Measurements from ENCODE around the gene PLP1. TPM values are rescaled to one million over a fixed set of nuclear protein-coding genes. Genes with fewer than 3 reads are reported as not detected.

Gene PLP1
- 0.22 and 0.76 TPM in 2 replicates for total RNA-seq (2014; rRNA removed; shearing (Covaris generic))
- polyA plus RNA-seq (2016; fragmentation: Nextera tagmentation; extraction: Ambion mirVana), result 0.29 and 0.53 TPM in 2 replicates

DNA sequence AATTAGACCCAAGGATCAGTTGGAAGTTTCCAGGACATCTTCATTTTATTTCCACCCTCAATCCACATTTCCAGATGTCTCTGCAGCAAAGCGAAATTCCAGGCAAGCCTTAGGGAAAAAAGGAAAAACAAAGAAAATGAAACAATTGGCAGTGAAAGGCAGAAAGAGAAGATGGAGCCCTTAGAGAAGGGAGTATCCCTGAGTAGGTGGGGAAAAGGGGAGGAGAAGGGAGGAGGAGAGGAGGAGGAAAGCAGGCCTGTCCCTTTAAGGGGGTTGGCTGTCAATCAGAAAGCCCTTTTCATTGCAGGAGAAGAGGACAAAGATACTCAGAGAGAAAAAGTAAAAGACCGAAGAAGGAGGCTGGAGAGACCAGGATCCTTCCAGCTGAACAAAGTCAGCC is at the start of gene PLP1:
Gene PLP1, plus strand, starts transcription at position 295 of the 400 bp plus-strand sequence. CDS start 156 bp downstream, outside the sequence.
- Histone ChIP-seq H3K27ac (no peak within 1 kb of the TSS), H3K9me2 (ENCODE audit: insufficient read depth) (no peaks in the 10 kb centered on the region), H3K79me2 (ENCODE audit: insufficient read depth) (no peaks in the 10 kb centered on the region), H3K9ac (no peak within 1 kb of the TSS), H3K4me3 (no peak within 1 kb of the TSS), H3K9me3 (ENCODE audit: low read depth) (no peaks in the 10 kb centered on the region), H3K27me3 (replicated peaks; ENCODE audit: insufficient read depth) (no peaks in the 10 kb centered on the region), H2AFZ (peak within 1 kb of the TSS; percentile 24; the same call in 1 of the 2 replicates), H3K4me1 (ENCODE audit: insufficient read depth) (no peaks in the 10 kb centered on the region), H3F3A (ENCODE audit: insufficient read depth) (no peaks in the 10 kb centered on the region), H3K4me2 (ENCODE audit: unreplicated experiment) (no peak within 1 kb of the TSS), H3K36me3 (ENCODE audit: low read depth) (no peaks in the 10 kb centered on the region), H4K20me1 (ENCODE audit: insufficient read depth) (no peaks in the 10 kb centered on the region)
- in situ Hi-C loops (cut with MboI), result no loop called here
- WGBS, 2 experiments (ENCODE audit: low coverage in 1 of 2, low lambda C conversion rate in 2 of 2, missing lambda C conversion rate in 2 of 2), result 26 to 36% methylated on average over 2 of the region's 2 CpGs
- DNase-seq, result no peak
- no peak for TF ChIP-seq EZH2phosphoT487 (IDR thresholded peaks at IDR 0.05; ENCODE audit: insufficient read depth, low read depth)
- no peak for TF ChIP-seq EZH2 (IDR thresholded peaks at IDR 0.05; ENCODE audit: insufficient read depth, poor library complexity, severe bottlenecking)

- no peak overlapping the region for H3K9ac ChIP-seq
- peaks cover 8% of the 10 kb centered on the region for H3F3A ChIP-seq (ENCODE audit: insufficient read depth)
- in situ Hi-C loops (cut with MboI), result no loop called here
- no peak for DNase-seq
- H3K79me2 ChIP-seq (ENCODE audit: insufficient read depth), result no peaks in the 10 kb centered on the region
- no peaks in the 10 kb centered on the region for H3K9me2 ChIP-seq (ENCODE audit: insufficient read depth)
- H3K4me2 ChIP-seq (ENCODE audit: unreplicated experiment), result no peak overlapping the region
- 83 to 87% methylated on average over 2 to 4 of the region's 4 CpGs for WGBS, 2 experiments (ENCODE audit: low coverage in 1 of 2, low lambda C conversion rate in 2 of 2, missing lambda C conversion rate in 2 of 2)
- no peaks in the 10 kb centered on the region for H3K36me3 ChIP-seq (ENCODE audit: low read depth)
- no peak for TF ChIP-seq EZH2 (IDR thresholded peaks at IDR 0.05; ENCODE audit: insufficient read depth, poor library complexity, severe bottlenecking)
- no peaks in the 10 kb centered on the region for H4K20me1 ChIP-seq (ENCODE audit: insufficient read depth)
- H3K4me3 ChIP-seq, result no peak overlapping the region
- H3K4me1 ChIP-seq (ENCODE audit: insufficient read depth), result peaks cover 27% of the 10 kb centered on the region
- H2AFZ ChIP-seq, result no peak overlapping the region
- no peaks in the 10 kb centered on the region for H3K9me3 ChIP-seq (ENCODE audit: low read depth)
- no peak overlapping the region for H3K27ac ChIP-seq
- no peaks in the 10 kb centered on the region for H3K27me3 ChIP-seq (replicated peaks; ENCODE audit: insufficient read depth)
These were observed 49.5 kb upstream of the PLP1 start for GRCh38 chrX:103727115-103727514.

DNA sequence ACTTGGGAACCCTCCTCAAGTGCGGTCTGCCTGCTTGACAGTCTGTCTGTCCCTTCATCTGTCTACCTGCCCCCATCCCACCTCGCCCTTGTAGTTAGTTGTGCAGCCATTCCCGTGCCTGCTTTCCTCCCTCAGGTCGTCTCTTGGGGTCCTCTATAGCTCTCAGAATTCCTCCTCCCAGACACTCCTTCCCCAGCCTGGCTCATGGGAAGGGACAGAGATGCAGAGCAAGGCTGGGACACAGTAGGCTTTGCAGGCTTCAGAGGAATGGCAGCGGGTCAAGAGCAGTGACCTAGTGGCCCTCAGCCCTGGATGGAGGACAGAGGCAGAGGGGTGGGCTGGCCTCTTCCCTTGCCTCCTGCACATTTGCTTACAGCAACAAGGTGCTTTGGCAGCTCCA is 47.6 kb upstream of the PLP1 start:
- no peaks in the 10 kb centered on the region for H3K36me3 ChIP-seq (ENCODE audit: low read depth)
- 79 to 86% methylated on average over 5 of the region's 5 CpGs for WGBS, 2 experiments (ENCODE audit: low coverage in 1 of 2, low lambda C conversion rate in 2 of 2, missing lambda C conversion rate in 2 of 2)

DNA sequence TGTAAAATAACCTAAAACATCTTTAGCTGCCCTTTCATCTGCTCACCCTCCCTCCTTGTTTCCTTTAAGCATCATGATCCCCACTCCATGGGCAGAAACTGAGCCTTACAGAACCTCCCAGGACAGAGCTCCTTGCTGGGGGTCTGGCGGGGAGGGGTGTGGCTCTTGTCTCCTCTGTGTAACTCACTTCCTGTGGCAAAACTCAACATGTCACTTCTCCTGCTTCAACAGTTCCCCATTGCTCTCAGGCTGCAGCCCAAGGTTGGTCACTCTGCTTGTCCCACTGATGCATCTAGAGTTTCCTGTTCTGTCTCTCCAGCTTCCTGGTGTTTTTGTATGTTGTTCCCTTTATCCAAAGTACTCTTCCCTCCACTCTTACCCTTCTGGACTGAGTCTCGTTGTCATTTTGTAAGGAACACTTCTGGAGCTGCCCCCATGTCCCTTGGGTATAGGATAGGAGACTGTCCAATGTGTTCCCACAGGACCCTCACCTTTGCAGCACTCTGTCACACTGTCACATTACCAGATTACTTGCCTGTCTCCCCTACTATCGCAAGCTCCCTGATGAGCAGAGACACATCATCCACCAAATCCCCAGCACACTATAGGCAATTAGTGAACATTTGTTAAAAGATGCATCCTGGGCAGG is 46.4 kb upstream of the PLP1 start:
- Histone ChIP-seq H3K4me3 (no peak overlapping the region), H3F3A (ENCODE audit: insufficient read depth) (peaks cover 18% of the 10 kb centered on the region), H3K27me3 (replicated peaks; ENCODE audit: insufficient read depth) (no peaks in the 10 kb centered on the region), H3K4me2 (ENCODE audit: unreplicated experiment) (peak overlapping the region; percentile 40), H3K27ac (peak overlapping the region; percentile 97), H3K79me2 (ENCODE audit: insufficient read depth) (no peaks in the 10 kb centered on the region), H2AFZ (no peak overlapping the region), H3K9me3 (ENCODE audit: low read depth) (no peaks in the 10 kb centered on the region), H3K9me2 (ENCODE audit: insufficient read depth) (no peaks in the 10 kb centered on the region), H3K4me1 (ENCODE audit: insufficient read depth) (peaks cover 44% of the 10 kb centered on the region), H4K20me1 (ENCODE audit: insufficient read depth) (no peaks in the 10 kb centered on the region), H3K36me3 (ENCODE audit: low read depth) (no peaks in the 10 kb centered on the region), H3K9ac (peak overlapping the region; percentile 77)
- TF ChIP-seq EZH2 (IDR thresholded peaks at IDR 0.05; ENCODE audit: insufficient read depth, poor library complexity, severe bottlenecking) (no peak), EZH2phosphoT487 (IDR thresholded peaks at IDR 0.05; ENCODE audit: insufficient read depth, low read depth) (no peak)
- in situ Hi-C loops (cut with MboI), result no loop called here
- 77 to 96% methylated on average over 3 of the region's 3 CpGs for WGBS, 2 experiments (ENCODE audit: low coverage in 1 of 2, low lambda C conversion rate in 2 of 2, missing lambda C conversion rate in 2 of 2)
- peak; percentile 5 for DNase-seq

More for the DNA sequence above, 47.6 kb upstream of the PLP1 start:
- no peak for TF ChIP-seq EZH2phosphoT487 (IDR thresholded peaks at IDR 0.05; ENCODE audit: insufficient read depth, low read depth)
- H3K9ac ChIP-seq, result no peak overlapping the region
- H3K4me3 ChIP-seq, result no peak overlapping the region
- no peak overlapping the region for H3K27ac ChIP-seq
- peaks cover 36% of the 10 kb centered on the region for H3K4me1 ChIP-seq (ENCODE audit: insufficient read depth)
- H3K9me2 ChIP-seq (ENCODE audit: insufficient read depth), result no peaks in the 10 kb centered on the region
- no peaks in the 10 kb centered on the region for H3K27me3 ChIP-seq (replicated peaks; ENCODE audit: insufficient read depth)
- H4K20me1 ChIP-seq (ENCODE audit: insufficient read depth), result no peaks in the 10 kb centered on the region
- H2AFZ ChIP-seq, result no peak overlapping the region
- no peaks in the 10 kb centered on the region for H3K9me3 ChIP-seq (ENCODE audit: low read depth)
- no peak for DNase-seq
- H3K4me2 ChIP-seq (ENCODE audit: unreplicated experiment), result no peak overlapping the region
- H3K79me2 ChIP-seq (ENCODE audit: insufficient read depth), result no peaks in the 10 kb centered on the region
- in situ Hi-C loops (cut with MboI), result no loop called here
- H3F3A ChIP-seq (ENCODE audit: insufficient read depth), result peaks cover 18% of the 10 kb centered on the region

Measured in GM23248 (cell line).